GM04504 (cell line): Measurements from ENCODE around the gene MTMR4.
"Not testable (repeated sequence)": the region's sequence is repeated elsewhere in the genome, so short reads cannot be mapped to it uniquely, and the experiment has no call there.

Experiments used
- DNase-seq: peaks from one replicate; pipeline ENCODE4 v3.0.0-alpha.2; 2012; ENCODE audit warnings: low read depth

The MTMR4 gene

GRCh38 chr17:58492238-58493121 is 22.0 kb downstream of the MTMR4 start:
- no peak for DNase-seq

- DNase-seq, result no peak
These were observed 22.9 kb downstream of the MTMR4 start for GRCh38 chr17:58491510-58492045.

- DNase-seq, result no peak
These were observed 26.0 kb downstream of the MTMR4 start for GRCh38 chr17:58488428-58488890.

GRCh38 chr17:58487589-58488427 is 26.6 kb downstream of the MTMR4 start, which contains the start of gene HSF5:
HSF5 (minus strand) TSS chr17:58488408; CDS start chr17:58488274, 134 bp downstream.
- no peak for DNase-seq

GRCh38 chr17:58484600-58484999 is 29.8 kb downstream of the MTMR4 start:
- DNase-seq, result no peak

- DNase-seq, result not testable (repeated sequence)
These were observed 32.6 kb downstream of the MTMR4 start for GRCh38 chr17:58481798-58482197.

- no peak for DNase-seq
These were observed 34.3 kb downstream of the MTMR4 start for GRCh38 chr17:58480090-58480489.

GRCh38 chr17:58476812-58477211 is 37.6 kb downstream of the MTMR4 start:
- DNase-seq, result no peak

GRCh38 chr17:58475985-58476384 is 38.5 kb downstream of the MTMR4 start:
- no peak for DNase-seq

- no peak for DNase-seq
These were observed 44.1 kb downstream of the MTMR4 start for GRCh38 chr17:58470356-58470755.

- no peak for DNase-seq
These were observed 45.5 kb downstream of the MTMR4 start for GRCh38 chr17:58468944-58469343.

GRCh38 chr17:58455491-58455890 is 58.9 kb downstream of the MTMR4 start:
- no peak for DNase-seq

- no peak for DNase-seq
These were observed 61.7 kb downstream of the MTMR4 start for GRCh38 chr17:58452738-58453137.

GRCh38 chr17:58447039-58447975 is 67.1 kb downstream of the MTMR4 start:
- peak; percentile 59 for DNase-seq

- DNase-seq, result no peak
These were observed 68.4 kb downstream of the MTMR4 start for GRCh38 chr17:58446086-58446485.
